ENCODE data around the gene BRD4. TPM values are rescaled to one million over a fixed set of nuclear protein-coding genes. Genes with fewer than 3 reads are reported as not detected.

The BRD4 gene
- total and polyA plus RNA-seq, 2 experiments from 2014 or later: 63.8 to 115 TPM

DNA sequence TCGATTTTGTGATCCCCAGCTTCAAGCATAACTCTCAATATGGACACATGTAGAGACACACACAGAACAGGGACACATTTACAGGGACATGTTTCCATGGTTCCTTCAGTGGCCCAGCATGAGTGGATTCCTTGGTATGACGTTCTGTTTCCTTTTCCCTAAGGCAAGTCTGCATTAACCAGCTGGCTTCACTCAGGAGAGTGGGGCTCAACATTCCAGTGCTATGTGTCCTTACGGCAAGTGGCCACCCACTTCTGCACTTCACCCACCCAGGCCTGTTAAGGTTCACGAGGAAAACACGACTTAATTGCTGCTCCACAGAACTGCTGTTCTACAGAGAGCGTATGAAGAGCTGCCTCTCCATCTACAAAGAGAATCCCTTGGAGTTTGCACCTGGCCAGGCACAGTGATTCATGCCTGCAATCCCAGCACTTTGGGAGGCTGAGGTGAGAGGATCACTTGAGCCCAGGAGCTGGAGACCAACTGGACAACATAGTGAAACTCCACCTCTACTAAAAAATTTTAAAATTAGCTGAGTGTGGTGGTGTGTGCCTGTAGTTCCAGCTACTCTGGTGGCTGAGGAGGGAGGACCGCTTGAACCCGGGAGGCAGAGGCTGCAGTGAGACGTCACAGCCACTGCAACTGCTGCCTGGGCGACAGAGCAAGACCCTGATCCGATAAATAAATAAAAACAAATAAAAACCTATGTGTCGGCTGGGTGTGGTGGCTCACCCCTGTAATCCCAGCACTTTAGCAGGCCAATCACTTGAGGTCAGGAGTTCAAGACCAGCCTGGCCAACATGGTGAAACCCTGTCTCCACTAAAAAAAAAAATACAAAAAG is 32.5 kb downstream of the BRD4 start (continued):
- TF ChIP-seq, protein P1, sequence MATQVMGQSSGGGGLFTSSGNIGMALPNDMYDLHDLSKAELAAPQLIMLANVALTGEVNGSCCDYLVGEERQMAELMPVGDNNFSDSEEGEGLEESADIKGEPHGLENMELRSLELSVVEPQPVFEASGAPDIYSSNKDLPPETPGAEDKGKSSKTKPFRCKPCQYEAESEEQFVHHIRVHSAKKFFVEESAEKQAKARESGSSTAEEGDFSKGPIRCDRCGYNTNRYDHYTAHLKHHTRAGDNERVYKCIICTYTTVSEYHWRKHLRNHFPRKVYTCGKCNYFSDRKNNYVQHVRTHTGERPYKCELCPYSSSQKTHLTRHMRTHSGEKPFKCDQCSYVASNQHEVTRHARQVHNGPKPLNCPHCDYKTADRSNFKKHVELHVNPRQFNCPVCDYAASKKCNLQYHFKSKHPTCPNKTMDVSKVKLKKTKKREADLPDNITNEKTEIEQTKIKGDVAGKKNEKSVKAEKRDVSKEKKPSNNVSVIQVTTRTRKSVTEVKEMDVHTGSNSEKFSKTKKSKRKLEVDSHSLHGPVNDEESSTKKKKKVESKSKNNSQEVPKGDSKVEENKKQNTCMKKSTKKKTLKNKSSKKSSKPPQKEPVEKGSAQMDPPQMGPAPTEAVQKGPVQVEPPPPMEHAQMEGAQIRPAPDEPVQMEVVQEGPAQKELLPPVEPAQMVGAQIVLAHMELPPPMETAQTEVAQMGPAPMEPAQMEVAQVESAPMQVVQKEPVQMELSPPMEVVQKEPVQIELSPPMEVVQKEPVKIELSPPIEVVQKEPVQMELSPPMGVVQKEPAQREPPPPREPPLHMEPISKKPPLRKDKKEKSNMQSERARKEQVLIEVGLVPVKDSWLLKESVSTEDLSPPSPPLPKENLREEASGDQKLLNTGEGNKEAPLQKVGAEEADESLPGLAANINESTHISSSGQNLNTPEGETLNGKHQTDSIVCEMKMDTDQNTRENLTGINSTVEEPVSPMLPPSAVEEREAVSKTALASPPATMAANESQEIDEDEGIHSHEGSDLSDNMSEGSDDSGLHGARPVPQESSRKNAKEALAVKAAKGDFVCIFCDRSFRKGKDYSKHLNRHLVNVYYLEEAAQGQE (IDR thresholded peaks at IDR 0.05; ENCODE audit: unreplicated experiment): no peak
- TF ChIP-seq, protein P2, sequence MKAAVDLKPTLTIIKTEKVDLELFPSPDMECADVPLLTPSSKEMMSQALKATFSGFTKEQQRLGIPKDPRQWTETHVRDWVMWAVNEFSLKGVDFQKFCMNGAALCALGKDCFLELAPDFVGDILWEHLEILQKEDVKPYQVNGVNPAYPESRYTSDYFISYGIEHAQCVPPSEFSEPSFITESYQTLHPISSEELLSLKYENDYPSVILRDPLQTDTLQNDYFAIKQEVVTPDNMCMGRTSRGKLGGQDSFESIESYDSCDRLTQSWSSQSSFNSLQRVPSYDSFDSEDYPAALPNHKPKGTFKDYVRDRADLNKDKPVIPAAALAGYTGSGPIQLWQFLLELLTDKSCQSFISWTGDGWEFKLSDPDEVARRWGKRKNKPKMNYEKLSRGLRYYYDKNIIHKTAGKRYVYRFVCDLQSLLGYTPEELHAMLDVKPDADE (IDR thresholded peaks at IDR 0.05): no peak

DNA sequence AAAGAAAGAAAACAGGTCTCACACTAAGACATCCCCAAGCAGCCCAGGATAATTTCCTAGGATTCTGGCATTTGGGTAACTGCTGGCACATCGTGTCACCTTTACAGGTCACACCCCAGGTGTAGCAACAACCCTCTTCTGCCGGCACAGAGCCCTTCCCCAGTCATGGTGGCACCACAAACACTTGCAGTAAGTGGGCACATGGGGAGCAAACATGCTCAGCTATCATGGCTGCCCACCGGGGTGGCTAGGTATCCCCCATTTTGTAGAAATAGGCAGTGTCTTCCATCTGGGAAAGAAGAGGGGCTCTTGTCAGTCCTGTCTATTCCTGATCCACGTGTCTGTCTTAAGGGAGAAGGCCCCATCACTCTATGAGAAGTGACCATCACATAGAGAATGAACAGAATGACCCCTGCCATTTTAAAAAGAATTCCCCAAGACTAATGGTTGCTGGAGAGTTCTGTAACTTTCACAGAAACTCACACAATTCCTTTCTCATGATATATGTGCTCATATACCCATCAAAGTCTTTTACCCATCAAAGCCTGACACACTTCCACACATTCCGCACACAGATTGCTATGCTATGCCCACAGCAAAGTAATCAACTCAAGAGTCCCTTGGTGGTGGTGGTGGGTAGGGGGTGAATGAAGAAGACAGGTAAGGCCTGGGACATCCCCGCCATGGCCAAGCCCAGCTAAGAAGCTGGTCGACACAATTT is 33.3 kb downstream of the BRD4 start:
- Mint-ChIP-seq H3K4me3 (peak overlapping the region; percentile 11; the same call in 1 of the 3 replicates), H3K36me3 (ENCODE audit: low read depth) (peaks cover 23% of the 10 kb centered on the region), H3K9me3 (no peaks in the 10 kb centered on the region; the same call in 2 of the 3 replicates), H3K27ac (peak overlapping the region; percentile 83), H3K4me1 (peaks cover 62% of the 10 kb centered on the region), H3K27me3 (ENCODE audit: insufficient read depth, low read depth, poor library complexity) (peaks cover 10% of the 10 kb centered on the region)
- Histone ChIP-seq H3K4me2 (peak overlapping the region; percentile 64; the same call in 1 of the 2 replicates), H3F3A (replicated peaks; ENCODE audit: low read depth) (peaks cover 4% of the 10 kb centered on the region), H3K27ac (ENCODE audit: low read depth) (peak overlapping the region; percentile 86), H3K36me3 (ENCODE audit: insufficient read depth) (no peaks in the 10 kb centered on the region), H3K79me2 (replicated peaks; ENCODE audit: insufficient read depth) (peaks cover 100% of the 10 kb centered on the region), H3K9me2 (ENCODE audit: insufficient read depth) (no peaks in the 10 kb centered on the region), H2AFZ (no peak overlapping the region), H3K27me3 (ENCODE audit: insufficient read depth) (no peaks in the 10 kb centered on the region), H4K20me1 (replicated peaks; ENCODE audit: insufficient read depth) (peaks cover 90% of the 10 kb centered on the region), H3K4me1 (ENCODE audit: insufficient read depth) (peaks cover 44% of the 10 kb centered on the region), H3K4me3 (no peak overlapping the region)
- no peak for DNase-seq (ENCODE audit: low spot score)
- no peak for ATAC-seq
- TF ChIP-seq EZH2phosphoT487 (IDR thresholded peaks at IDR 0.05; ENCODE audit: unreplicated experiment): no peak
- no peak for TF ChIP-seq STAT1 (IDR thresholded peaks at IDR 0.05; ENCODE audit: unreplicated experiment)
- no peak for TF ChIP-seq ZNF114 (CRISPR knock-in tag; IDR thresholded peaks at IDR 0.05)
- no peak for TF ChIP-seq POLR2AphosphoS5 (IDR thresholded peaks at IDR 0.05; ENCODE audit: low read depth)
- no peak for TF ChIP-seq CREB1 (CRISPR knock-in tag; IDR thresholded peaks at IDR 0.05; ENCODE audit: low read depth)
- no peak for TF ChIP-seq EZH2 (IDR thresholded peaks at IDR 0.05; ENCODE audit: low read depth, unreplicated experiment)
- TF ChIP-seq, protein P1 (IDR thresholded peaks at IDR 0.05; ENCODE audit: unreplicated experiment): no peak
- TF ChIP-seq, protein P2 (IDR thresholded peaks at IDR 0.05): no peak
- no peak for TF ChIP-seq ZNF331 (CRISPR knock-in tag; IDR thresholded peaks at IDR 0.05; ENCODE audit: low read depth)
- TF ChIP-seq JUNB (IDR thresholded peaks at IDR 0.05; ENCODE audit: unreplicated experiment): no peak
